Measurements from ENCODE around the gene AP2B1.

The AP2B1 gene

GRCh38 chr17:35540589-35541404 is 46.3 kb upstream of the AP2B1 start:
- DNase-seq = peak; percentile 58
- Histone ChIP-seq H3K4me3 (ENCODE audit: low read length) (peak overlapping the region; percentile 67), H3K27ac (ENCODE audit: low read length) (no peak overlapping the region; the same call in 1 of the 2 replicates), H4K20me1 (ENCODE audit: insufficient read depth, low read length) (no peaks in the 10 kb centered on the region), H3K9me2 (replicated peaks; ENCODE audit: insufficient read depth, low read length) (no peaks in the 10 kb centered on the region), H3K9ac (ENCODE audit: low read length) (peak overlapping the region; percentile 48; the same call in 1 of the 2 replicates), H3K4me2 (ENCODE audit: low read depth, low read length) (peak overlapping the region; percentile 98), H2AFZ (ENCODE audit: low read length) (peak overlapping the region; percentile 75), H3F3A (ENCODE audit: insufficient read depth, low read length) (peaks cover 16% of the 10 kb centered on the region; the same call in 1 of the 2 replicates), H3K9me3 (replicated peaks; ENCODE audit: insufficient read depth, low read length) (no peaks in the 10 kb centered on the region), H3K4me1 (ENCODE audit: low read length) (peaks cover 29% of the 10 kb centered on the region), H3K79me2 (ENCODE audit: low read length) (no peaks in the 10 kb centered on the region), H3K36me3 (replicated peaks; ENCODE audit: insufficient read depth, low read length) (no peaks in the 10 kb centered on the region), H3K27me3 (replicated peaks; ENCODE audit: insufficient read depth, low read length) (no peaks in the 10 kb centered on the region)
- TF ChIP-seq EZH2 (optimal IDR thresholded peaks at IDR 0.05; ENCODE audit: low read depth, low read length) (no peak), CTCF (IDR thresholded peaks at IDR 0.05; ENCODE audit: low read length) (no peak), EZH2phosphoT487 (IDR thresholded peaks at IDR 0.05; ENCODE audit: low read length) (no peak)

GRCh38 chr17:35541434-35541833 is 45.7 kb upstream of the AP2B1 start:
- H3K27me3 ChIP-seq (replicated peaks; ENCODE audit: insufficient read depth, low read length) = no peaks in the 10 kb centered on the region
- H3K9me3 ChIP-seq (replicated peaks; ENCODE audit: insufficient read depth, low read length) = no peaks in the 10 kb centered on the region
- H3K4me2 ChIP-seq (ENCODE audit: low read depth, low read length) = peak overlapping the region; percentile 98
- H2AFZ ChIP-seq (ENCODE audit: low read length) = peak overlapping the region; percentile 75
- peak overlapping the region; percentile 67 for H3K4me3 ChIP-seq (ENCODE audit: low read length)
- TF ChIP-seq CTCF (IDR thresholded peaks at IDR 0.05; ENCODE audit: low read length) = no peak
- no peak for TF ChIP-seq EZH2 (optimal IDR thresholded peaks at IDR 0.05; ENCODE audit: low read depth, low read length)
- no peak for TF ChIP-seq EZH2phosphoT487 (IDR thresholded peaks at IDR 0.05; ENCODE audit: low read length)
- no peaks in the 10 kb centered on the region for H3K9me2 ChIP-seq (replicated peaks; ENCODE audit: insufficient read depth, low read length)
- peaks cover 16% of the 10 kb centered on the region; the same call in 1 of the 2 replicates for H3F3A ChIP-seq (ENCODE audit: insufficient read depth, low read length)
- H3K36me3 ChIP-seq (replicated peaks; ENCODE audit: insufficient read depth, low read length) = no peaks in the 10 kb centered on the region
- no peak overlapping the region; the same call in 1 of the 2 replicates for H3K27ac ChIP-seq (ENCODE audit: low read length)
- H3K9ac ChIP-seq (ENCODE audit: low read length) = peak overlapping the region; percentile 48; the same call in 1 of the 2 replicates
- peaks cover 29% of the 10 kb centered on the region for H3K4me1 ChIP-seq (ENCODE audit: low read length)
- no peaks in the 10 kb centered on the region for H3K79me2 ChIP-seq (ENCODE audit: low read length)
- H4K20me1 ChIP-seq (ENCODE audit: insufficient read depth, low read length) = no peaks in the 10 kb centered on the region
- DNase-seq = no peak

- no peak overlapping the region for H3K27ac ChIP-seq (ENCODE audit: low read length)
- TF ChIP-seq EZH2 (optimal IDR thresholded peaks at IDR 0.05; ENCODE audit: low read depth, low read length) (no peak), EZH2phosphoT487 (IDR thresholded peaks at IDR 0.05; ENCODE audit: low read length) (no peak), CTCF (IDR thresholded peaks at IDR 0.05; ENCODE audit: low read length) (no peak)
These were observed 44.1 kb upstream of the AP2B1 start for GRCh38 chr17:35542990-35543389.

More at GRCh38 chr17:35542990-35543389, 44.1 kb upstream of the AP2B1 start:
- Histone ChIP-seq H3K4me2 (ENCODE audit: low read depth, low read length) (no peak overlapping the region), H3K9ac (ENCODE audit: low read length) (no peak overlapping the region), H3K4me1 (ENCODE audit: low read length) (peaks cover 15% of the 10 kb centered on the region), H3K36me3 (replicated peaks; ENCODE audit: insufficient read depth, low read length) (no peaks in the 10 kb centered on the region), H3K27me3 (replicated peaks; ENCODE audit: insufficient read depth, low read length) (no peaks in the 10 kb centered on the region), H3F3A (ENCODE audit: insufficient read depth, low read length) (peaks cover 5% of the 10 kb centered on the region; the same call in 1 of the 2 replicates), H4K20me1 (ENCODE audit: insufficient read depth, low read length) (no peaks in the 10 kb centered on the region), H3K4me3 (ENCODE audit: low read length) (no peak overlapping the region), H3K79me2 (ENCODE audit: low read length) (no peaks in the 10 kb centered on the region), H3K9me3 (replicated peaks; ENCODE audit: insufficient read depth, low read length) (no peaks in the 10 kb centered on the region), H3K9me2 (replicated peaks; ENCODE audit: insufficient read depth, low read length) (no peaks in the 10 kb centered on the region), H2AFZ (ENCODE audit: low read length) (no peak overlapping the region)
- DNase-seq = no peak
